Stimulated activated CD8-positive, alpha-beta memory T cell treated with anti-CD3 and anti-CD28 coated beads, Interleukin-15, amount 100 ng/mL, for 1 hour (primary cell): Measurements from ENCODE around the gene SCO2.

Experiments used
- DNase-seq: peaks from one replicate; pipeline ENCODE4 v3.0.0-alpha.2; 2020; ENCODE audit warnings: low read depth

Gene SCO2

GRCh38 chr22:50476868-50477267 is 48.5 kb downstream of the SCO2 start:
- no peak for DNase-seq

- no peak for DNase-seq
Observed at GRCh38 chr22:50475652-50476002, 49.8 kb downstream of the SCO2 start.

- peak; percentile 77 for DNase-seq
Observed at GRCh38 chr22:50474710-50475651, 50.4 kb downstream of the SCO2 start, which contains the start of gene SBF1. Gene SBF1, minus strand, starts transcription at chr22:50475035. Its CDS starts 195 bp downstream, at chr22:50474840.

- DNase-seq = no peak
Observed at GRCh38 chr22:50473855-50474671, 51.3 kb downstream of the SCO2 start.
